Activated CD4-positive, alpha-beta T cell treated with anti-CD3 and anti-CD28 coated beads, Interleukin-10, Interleukin-2, amounts not matched to agents 100 ng/mL and 50 ng/mL, durations not matched to agents 16 hours and 8 hours (primary cell): Measurements from ENCODE around the gene SMC4.

Experiments used
- DNase-seq: peaks from one replicate; pipeline ENCODE4 v3.0.0-alpha.2; 2020

SMC4 gene

GRCh38 chr3:160395297-160395696 lies 4.2 kb upstream of the SMC4 start:
- no peak for DNase-seq

GRCh38 chr3:160398820-160399124 lies 678 bp upstream of the SMC4 start:
- no peak for DNase-seq

GRCh38 chr3:160400030-160400701 lies 716 bp downstream of the SMC4 start:
- DNase-seq, result peak; percentile 50

GRCh38 chr3:160400702-160401150 lies 1.3 kb downstream of the SMC4 start:
- peak; percentile 24 for DNase-seq

- DNase-seq, result peak; percentile 30
Measured at GRCh38 chr3:160401291-160402095, 2.0 kb downstream of the SMC4 start.

- no peak for DNase-seq
Measured at GRCh38 chr3:160402221-160403027, 3.0 kb downstream of the SMC4 start.

- DNase-seq, result no peak
Measured at GRCh38 chr3:160403028-160403545, 3.6 kb downstream of the SMC4 start.

- DNase-seq, result peak; percentile 17
Measured at GRCh38 chr3:160403796-160404470, 4.5 kb downstream of the SMC4 start.

GRCh38 chr3:160409812-160410610 lies 10.6 kb downstream of the SMC4 start:
- no peak for DNase-seq

GRCh38 chr3:160412477-160412876 lies 13.0 kb downstream of the SMC4 start:
- no peak for DNase-seq

- peak; percentile 66 for DNase-seq
Measured at GRCh38 chr3:160413613-160414248, 14.3 kb downstream of the SMC4 start.

GRCh38 chr3:160417311-160417710 lies 17.9 kb downstream of the SMC4 start:
- DNase-seq, result no peak

GRCh38 chr3:160427832-160428424 lies 28.5 kb downstream of the SMC4 start:
- DNase-seq, result no peak

- no peak for DNase-seq
Measured at GRCh38 chr3:160434071-160434470, 34.6 kb downstream of the SMC4 start.

GRCh38 chr3:160435095-160435494 lies 35.6 kb downstream of the SMC4 start:
- no peak for DNase-seq

GRCh38 chr3:160435747-160436146 lies 36.3 kb downstream of the SMC4 start:
- no peak for DNase-seq

GRCh38 chr3:160437083-160437455 lies 37.6 kb downstream of the SMC4 start:
- no peak for DNase-seq

- DNase-seq, result no peak
Measured at GRCh38 chr3:160440687-160441086, 41.2 kb downstream of the SMC4 start.

GRCh38 chr3:160444411-160444810 lies 45.0 kb downstream of the SMC4 start:
- peak; percentile 25 for DNase-seq

GRCh38 chr3:160445854-160446253 lies 46.4 kb downstream of the SMC4 start:
- no peak for DNase-seq

GRCh38 chr3:160446522-160447056 lies 47.1 kb downstream of the SMC4 start:
- no peak for DNase-seq
